GM18505 (cell line): Measurements from ENCODE around the gene DPP7.

ENCODE experiments used
- ATAC-seq: cut with Tn5 transposase; IDR thresholded peaks from one replicate; pipeline ENCODE4 v1.9.1; 2021; ENCODE audit not compliant: unreplicated experiment
- POLR2A ChIP-seq: IDR thresholded peaks from 4 replicates; pipeline ENCODE4 v1.6.1; 2011; ENCODE audit warnings: borderline replicate concordance; ENCODE audit not compliant: insufficient read depth, insufficient read length; ENCODE audit errors: extremely low read depth

The DPP7 gene

DNA sequence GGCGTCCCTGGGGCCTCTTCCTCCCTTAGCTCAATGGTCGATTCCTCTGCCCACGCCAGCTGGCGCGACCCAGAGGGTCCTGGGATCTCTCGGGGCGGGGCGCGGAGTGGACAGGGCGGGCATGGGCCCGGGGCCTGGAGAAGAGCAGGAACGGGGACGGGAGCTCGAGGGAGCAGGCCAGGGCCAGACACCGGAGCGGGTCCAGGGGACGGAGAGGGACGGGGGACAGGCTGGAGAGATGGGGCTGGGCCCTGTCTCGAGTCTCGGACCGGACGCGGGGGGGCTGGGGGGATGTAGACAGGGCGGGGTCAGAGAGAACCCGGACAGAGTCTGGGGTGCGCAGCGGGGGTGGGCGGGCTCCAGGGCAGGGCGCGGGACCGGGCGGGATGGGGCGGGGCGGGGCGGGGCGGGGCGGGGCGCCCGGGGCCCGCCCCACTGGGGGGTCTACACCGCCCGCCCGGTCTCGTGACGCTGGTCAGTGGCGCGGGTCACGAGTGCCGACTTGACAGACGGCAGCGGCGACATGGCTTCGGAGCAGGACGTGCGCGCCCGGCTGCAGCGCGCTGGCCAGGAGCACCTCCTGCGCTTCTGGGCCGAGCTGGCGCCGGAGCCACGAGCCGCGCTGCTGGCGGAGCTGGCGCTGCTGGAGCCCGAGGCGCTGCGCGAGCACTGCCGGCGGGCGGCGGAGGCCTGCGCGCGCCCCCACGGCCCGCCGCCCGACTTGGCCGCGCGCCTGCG lies 37.4 kb downstream of the DPP7 start, which contains the start of gene UAP1L1:
Gene UAP1L1, plus strand, starts transcription at position 508 of the 738 bp plus-strand sequence. Its CDS starts 16 bp downstream, at position 524.
- TF ChIP-seq POLR2A: peak; percentile 64
- peak; percentile 57 for ATAC-seq

DNA sequence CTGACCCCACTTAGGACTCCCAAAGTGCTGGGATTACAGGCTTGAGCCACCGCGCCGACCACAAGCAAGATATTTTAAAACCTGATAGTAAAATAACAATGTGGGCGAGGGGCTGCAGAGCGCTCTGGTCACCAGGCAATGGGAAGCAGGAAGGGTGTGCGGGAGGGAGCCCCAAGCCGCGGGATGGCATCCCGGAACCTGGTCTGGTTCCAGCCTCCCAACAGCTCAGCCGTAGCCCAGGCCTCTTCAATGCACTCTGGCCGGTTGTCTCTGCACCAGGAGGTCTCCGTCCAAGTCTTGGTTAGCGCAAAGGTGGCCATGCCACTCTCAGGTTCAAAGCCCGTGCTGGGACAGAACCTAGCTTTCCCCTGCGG lies 37.9 kb downstream of the DPP7 start:
- no peak for TF ChIP-seq POLR2A
- ATAC-seq: no peak

DNA sequence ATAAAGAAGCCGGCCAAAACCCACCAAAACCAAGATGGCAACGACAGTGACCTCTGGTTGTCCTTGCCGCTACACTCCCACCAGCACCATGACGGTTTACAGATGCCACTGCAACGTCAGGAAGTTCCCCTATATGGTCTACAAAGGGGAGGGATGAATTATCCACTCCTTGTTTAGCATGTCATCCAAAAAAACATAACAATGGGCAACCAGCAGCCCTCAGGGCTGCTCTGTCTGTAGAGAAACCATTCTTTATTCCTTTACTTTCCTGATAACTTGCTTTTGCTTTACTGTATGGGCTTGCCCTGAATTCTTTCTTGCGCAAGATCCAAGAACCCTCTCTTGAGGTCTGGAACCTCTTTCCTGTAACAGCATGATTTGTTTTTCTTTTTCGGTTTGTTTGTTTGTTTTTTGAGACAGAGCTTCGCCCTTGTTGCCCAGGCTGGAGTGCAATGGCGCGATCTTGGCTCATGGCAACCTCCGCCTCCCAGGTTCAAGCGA lies 39.2 kb downstream of the DPP7 start:
- no peak for TF ChIP-seq POLR2A
- no peak for ATAC-seq

DNA sequence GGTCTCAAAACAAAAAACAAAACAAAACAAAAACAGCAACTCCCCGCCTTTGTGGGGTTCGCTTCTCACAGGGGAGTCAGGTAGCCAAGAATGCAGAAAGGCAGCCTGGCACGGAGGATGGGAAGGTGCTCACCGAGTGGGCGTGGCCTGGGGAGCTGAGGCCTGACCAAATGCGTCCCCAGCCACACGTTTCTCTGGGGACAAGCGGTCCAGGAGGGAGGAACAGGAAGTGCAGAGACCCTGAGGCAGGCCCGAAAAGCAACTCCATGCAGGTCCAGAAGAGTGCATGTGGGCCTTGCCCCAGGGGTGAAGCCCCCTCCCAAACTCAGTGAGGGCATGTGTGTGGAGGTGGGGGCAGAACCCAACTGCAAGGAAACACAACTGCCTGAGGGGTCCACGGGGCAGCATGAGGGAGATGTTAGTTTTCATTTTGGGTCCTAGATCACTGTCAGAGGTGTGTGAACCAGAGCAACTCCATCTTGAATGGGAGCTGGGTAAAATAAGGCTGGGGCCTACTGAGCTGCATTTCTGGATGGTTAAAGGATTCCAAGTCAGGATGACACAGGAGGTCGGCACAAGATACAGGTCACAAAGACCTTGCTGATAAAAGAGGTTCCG lies 39.8 kb downstream of the DPP7 start:
- ATAC-seq: no peak
- no peak for TF ChIP-seq POLR2A

DNA sequence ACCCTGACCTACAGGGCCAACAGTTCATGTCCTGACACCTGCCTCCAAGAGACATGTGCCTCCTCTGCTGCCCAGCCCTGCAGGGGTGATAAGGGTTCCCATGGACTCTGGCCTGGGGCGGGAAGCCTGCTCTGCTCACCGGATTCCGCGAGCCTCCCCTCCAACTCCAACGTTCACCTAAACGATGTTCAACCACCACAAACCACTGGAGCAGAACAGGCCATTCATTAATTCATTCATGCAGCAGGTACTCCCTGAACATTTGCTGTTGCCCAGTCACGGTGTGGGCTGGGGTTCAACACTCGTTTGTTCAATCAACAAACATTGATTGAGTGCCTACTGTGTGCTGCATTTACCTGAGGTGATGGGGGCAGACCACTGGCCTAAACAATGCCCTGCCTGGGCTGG lies 40.5 kb downstream of the DPP7 start:
- no peak for TF ChIP-seq POLR2A
- no peak for ATAC-seq

DNA sequence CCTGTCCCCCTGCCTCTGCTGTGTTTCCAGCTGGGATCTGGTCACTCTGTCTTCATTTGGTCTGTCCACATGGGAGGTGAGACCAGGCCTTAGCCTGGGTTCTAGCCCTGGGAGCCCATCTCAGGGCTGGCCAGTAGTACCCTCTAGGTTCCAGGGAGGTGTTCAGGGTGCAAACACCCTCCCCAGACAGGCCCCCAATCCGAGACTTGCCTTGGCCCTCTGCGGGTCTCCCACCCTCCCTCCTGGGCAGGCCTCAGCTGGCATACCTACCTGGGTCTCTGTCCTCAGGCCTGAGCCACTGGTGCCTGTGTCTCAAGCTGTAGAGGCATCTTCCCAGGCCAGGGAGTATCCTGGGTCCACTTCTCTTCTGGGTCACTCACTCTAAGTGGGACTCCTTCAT lies 43.3 kb downstream of the DPP7 start:
- no peak for ATAC-seq
- TF ChIP-seq POLR2A: no peak

DNA sequence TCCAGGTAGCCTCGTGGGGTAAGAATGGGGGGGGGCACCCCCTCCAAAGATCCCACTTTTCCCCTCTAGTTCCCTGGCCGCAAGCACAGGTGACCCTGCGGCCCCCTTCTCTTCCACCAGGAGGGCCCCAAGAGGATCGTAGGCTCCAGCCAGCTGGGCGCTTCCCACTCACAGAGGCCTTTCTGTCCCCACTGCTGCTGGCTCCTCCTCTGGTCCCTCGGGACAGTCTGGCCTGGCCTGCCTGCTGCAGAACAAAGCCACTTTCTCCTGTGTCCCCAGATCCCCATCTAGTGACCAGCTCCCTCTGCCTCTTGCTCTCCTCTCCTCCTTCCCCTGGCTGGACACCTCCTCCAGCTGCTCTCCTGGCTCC lies 43.6 kb downstream of the DPP7 start:
- TF ChIP-seq POLR2A: no peak
- ATAC-seq: peak; percentile 8

DNA sequence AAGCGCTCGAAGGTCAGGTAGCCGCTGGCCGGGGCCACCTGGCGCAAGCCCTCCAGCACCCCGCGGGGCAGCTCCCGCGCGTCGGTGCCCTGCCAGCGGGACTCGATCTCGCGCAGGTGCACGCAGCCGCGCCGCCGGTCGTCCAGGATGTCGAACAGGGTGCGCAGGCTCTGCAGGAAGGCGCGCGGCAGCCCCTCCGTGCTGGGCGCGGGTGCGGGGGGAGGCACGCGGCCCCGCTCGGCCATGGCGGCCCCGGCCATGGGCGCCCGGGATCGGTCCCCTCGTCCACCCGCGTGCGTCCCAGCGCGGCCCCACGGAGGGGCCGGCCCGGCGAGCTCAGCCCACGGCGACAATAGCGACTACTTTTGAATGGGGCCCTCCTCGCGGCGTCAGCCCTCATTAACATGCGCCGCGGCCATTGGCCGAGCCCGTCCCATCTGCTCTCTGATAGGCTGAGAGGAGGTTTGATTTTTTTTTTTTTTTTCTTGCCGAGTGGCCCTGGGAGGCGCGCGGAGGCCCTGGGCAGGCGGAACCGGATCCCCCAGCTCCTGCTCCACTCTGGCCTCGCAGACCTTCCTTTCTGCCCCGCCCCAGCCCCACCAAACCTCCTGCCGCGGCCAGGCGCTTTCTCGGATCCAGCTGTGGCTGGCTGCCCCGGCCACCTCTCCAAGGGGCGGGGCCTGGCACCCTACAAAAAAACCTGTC lies 44.2 kb downstream of the DPP7 start, which contains the start of gene SAPCD2:
Gene SAPCD2, minus strand, starts transcription at position 357 of the 705 bp plus-strand sequence. Its CDS starts 97 bp downstream, at position 260.
- TF ChIP-seq POLR2A: peak; percentile 61
- peak; percentile 69 for ATAC-seq

DNA sequence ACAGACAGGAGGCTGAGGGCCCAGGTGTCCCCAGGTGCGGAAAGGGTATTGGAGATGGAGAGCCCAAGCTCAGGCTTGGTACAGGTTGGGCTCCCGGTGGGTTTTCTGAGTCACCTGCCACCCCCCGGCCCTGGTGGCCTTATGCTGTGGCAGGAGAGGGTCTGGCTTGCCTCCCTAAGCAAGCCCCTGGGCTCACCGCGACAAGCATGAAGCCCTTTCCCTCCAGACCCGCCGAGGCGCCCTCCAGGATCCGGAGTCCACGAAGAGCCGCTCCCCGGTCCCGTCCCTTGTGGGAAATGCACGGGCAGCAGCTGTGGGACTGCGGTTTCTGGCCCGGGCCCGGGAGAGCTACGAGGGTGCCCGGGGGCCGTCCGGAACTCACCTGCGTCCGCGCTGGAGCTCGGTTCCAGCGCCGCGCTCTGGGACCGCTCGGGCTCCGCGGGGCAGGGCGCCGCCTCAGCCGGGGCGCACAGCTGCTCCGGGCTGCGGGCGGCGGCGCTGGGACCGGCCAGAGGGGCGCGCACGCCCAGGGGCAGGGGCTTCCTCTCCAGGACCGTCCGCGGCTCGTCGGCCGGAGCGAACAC lies 44.9 kb downstream of the DPP7 start:
- peak; percentile 7 for ATAC-seq
- TF ChIP-seq POLR2A: no peak

DNA sequence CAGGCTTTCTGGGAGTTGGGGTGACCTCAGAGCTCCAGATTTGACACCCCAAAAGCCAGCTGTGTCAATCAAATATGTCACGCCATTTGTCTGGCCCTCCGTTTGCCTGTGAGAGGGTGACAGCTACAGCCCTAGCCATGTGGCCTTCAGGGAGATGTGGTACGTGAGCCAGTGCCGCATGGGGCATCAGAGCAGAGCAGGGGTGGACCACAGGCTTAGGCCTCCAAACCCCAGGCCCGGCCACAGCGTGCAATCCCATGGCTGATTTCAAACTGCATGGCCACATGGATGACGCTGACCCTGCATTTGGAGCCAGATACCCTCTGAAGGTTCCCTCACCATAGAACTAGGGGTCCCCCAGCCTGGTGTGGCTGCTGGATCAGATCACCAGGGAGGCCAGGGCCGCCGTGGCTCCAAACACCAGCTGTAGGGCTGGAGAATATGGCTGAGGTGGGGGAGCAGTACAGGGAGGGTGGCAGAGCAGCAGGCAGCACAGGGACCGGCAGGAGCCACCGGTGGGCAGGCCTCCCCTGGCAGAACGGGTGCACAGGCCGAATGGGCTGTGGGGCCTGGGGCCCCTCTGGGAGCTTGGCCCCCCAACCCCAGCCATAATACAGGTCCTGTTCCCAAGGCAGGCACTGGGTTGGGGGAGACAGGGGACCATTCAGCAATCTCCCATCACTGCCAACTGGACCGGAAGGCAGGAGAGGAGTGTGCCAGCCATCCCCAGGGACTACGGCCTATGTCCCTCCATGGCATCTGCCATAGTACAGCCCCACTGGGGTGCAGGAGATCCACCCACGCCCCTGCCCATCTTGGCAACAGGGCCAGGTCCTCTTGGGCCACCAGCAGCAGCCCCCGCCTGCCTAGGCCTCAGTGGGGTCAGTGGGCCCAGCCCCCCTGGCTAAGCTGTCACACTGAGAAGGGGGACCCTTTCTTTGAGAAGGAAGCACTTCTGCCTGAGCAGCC lies 45.7 kb downstream of the DPP7 start:
- no peak for ATAC-seq
- TF ChIP-seq POLR2A: no peak

DNA sequence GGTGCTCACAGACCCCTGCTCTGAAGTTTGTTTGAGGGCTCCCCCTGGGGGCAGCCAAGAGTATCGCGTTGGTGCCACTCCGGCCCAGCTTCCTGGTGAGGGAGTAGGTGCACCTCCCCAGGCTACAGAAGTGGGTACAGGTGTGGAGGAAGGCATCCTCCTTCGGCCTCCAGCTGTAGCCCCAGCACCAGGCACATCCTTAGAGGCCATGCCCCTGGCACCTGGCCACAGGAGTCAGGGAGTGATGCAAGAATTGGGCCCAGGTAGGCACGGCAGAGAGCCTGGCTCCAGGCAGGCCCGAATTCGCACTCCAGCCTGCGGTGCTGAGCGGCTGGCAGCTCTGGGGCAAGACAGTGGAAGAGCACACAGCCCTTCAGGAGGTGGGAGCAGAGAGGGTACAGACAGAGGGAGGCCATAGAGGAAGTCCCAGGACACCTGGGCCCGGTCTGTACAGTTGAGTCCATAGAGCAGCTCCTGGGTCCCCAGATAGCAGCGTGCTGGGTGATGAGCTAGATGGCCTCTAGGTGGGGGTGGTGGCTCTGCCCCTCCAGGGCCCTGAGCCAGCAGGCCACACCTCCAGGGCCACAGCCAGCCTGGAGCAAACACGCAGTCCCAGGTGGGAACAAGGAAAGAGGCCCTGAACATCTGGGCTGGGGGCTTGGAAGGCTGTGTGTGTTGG lies 46.5 kb downstream of the DPP7 start:
- TF ChIP-seq POLR2A: no peak
- ATAC-seq: no peak
